Putamen (tissue), 1 donor: ENCODE results near the gene DLX6.
"Not testable (repeated sequence)": the region's sequence is repeated elsewhere in the genome, so short reads cannot be mapped to it uniquely, and the experiment has no call there.

Source experiments
- DNase-seq: peaks from one replicate; pipeline ENCODE4 v3.0.0-alpha.2; 2016; ENCODE audit warnings: low spot score

Gene DLX6

GRCh38 chr7:97024209-97025129 lies 19.1 kb downstream of the DLX6 start, which contains the start of gene DLX5:
DLX5 (minus strand) TSS chr7:97024831; CDS start chr7:97024623, 208 bp downstream.
- DNase-seq, result peak; percentile 65

- DNase-seq, result peak; percentile 4
Observed at GRCh38 chr7:97025130-97025499, 19.8 kb downstream of the DLX6 start.

- no peak for DNase-seq
Observed at GRCh38 chr7:97025983-97026714, 20.8 kb downstream of the DLX6 start.

- DNase-seq, result no peak
Observed at GRCh38 chr7:97026715-97027426, 21.5 kb downstream of the DLX6 start.

- peak; percentile 86 for DNase-seq
Observed at GRCh38 chr7:97027427-97028234, 22.3 kb downstream of the DLX6 start.

- not testable (repeated sequence) for DNase-seq
Observed at GRCh38 chr7:97034213-97034852, 29.0 kb downstream of the DLX6 start.

- DNase-seq, result no peak
Observed at GRCh38 chr7:97039374-97040065, 34.2 kb downstream of the DLX6 start.

- DNase-seq, result no peak
Observed at GRCh38 chr7:97043281-97043680, 37.9 kb downstream of the DLX6 start.
